Heart left ventricle (tissue), 16 donors: ENCODE measurements around the gene CHL1. TPM values are rescaled to one million over a fixed set of nuclear protein-coding genes. Genes with fewer than 3 reads are reported as not detected.
A peak's percentile ranks its signal among the peaks of the same experiment; 100 is the strongest.

Source experiments
- ATAC-seq, 4 donors: fragments of 200-7000 bp; cut with Tn5 transposase; one replicate each; pipeline ENCODE4 v1.9.1; 2020 to 2022; ENCODE audit warnings: moderate library complexity in 4 of 4, mild to moderate bottlenecking in 3 of 4, moderate number of reproducible peaks in 1 of 4
- DNase-seq, 5 donors: peaks; one replicate each; pipeline ENCODE4 v3.0.0-alpha.2; 2020
- H3K27ac ChIP-seq, 12 donors: fragments of 200-600 bp; sonication (generic) in 4 of 12; one replicate each; pipeline versions ENCODE4 v1.5.0 to v1.8.0; 2016 to 2022; ENCODE audit warnings: mild to moderate bottlenecking in 2 of 12
- H3K27me3 ChIP-seq, 9 donors: fragments of 200-600 bp; sonication (generic) in 2 of 9; one replicate each; pipeline versions ENCODE4 v1.5.1 to v1.8.0; 2016 to 2022; ENCODE audit warnings: mild to moderate bottlenecking in 3 of 9
- H3K36me3 ChIP-seq, 9 donors: fragments of 200-600 bp; sonication (generic) in 2 of 9; one replicate each; pipeline versions ENCODE4 v1.5.0 to v1.8.0; 2018 to 2022; ENCODE audit warnings: mild to moderate bottlenecking in 2 of 9
- H3K4me1 ChIP-seq, 12 donors: fragments of 200-600 bp; sonication (generic) in 4 of 12; one replicate each; pipeline versions ENCODE4 v1.5.0 to v1.8.0; 2016 to 2022; ENCODE audit warnings: mild to moderate bottlenecking in 3 of 12
- H3K4me3 ChIP-seq, 12 donors: fragments of 200-600 bp; sonication (generic) in 4 of 12; one replicate each; pipeline versions ENCODE4 v1.5.0 to v1.8.0; 2017 to 2022; ENCODE audit warnings: mild to moderate bottlenecking in 9 of 12, moderate library complexity in 4 of 12
- H3K9me3 ChIP-seq, 12 donors: fragments of 200-600 bp; sonication (generic) in 4 of 12; one replicate each; pipeline versions ENCODE4 v1.5.0 to v1.8.0; 2016 to 2022; ENCODE audit warnings: mild to moderate bottlenecking in 1 of 12
- CTCF ChIP-seq, 12 donors: fragments of 200-600 bp; sonication (generic) in 4 of 12; IDR thresholded peaks; one replicate each; pipeline versions ENCODE4 v1.5.0 to v1.8.0; 2018 to 2022; ENCODE audit warnings: antibody characterized with exemption in 12 of 12, mild to moderate bottlenecking in 5 of 12
- POLR2A ChIP-seq, 2 donors: fragments of 450-650 bp; IDR thresholded peaks; one replicate each; pipeline ENCODE4 v1.6.1; 2017; ENCODE audit warnings: antibody characterized with exemption in 2 of 2, mild to moderate bottlenecking in 2 of 2, moderate library complexity in 2 of 2
- WGBS, 4 donors: extraction: QIAGEN DNeasy Blood & Tissue Kit in 2 of 4; methylation state at CpG; one replicate each; pipeline versions ENCODE4 v1.1.5 to v1.1.7; 2013 to 2018; 5-methylcytosine and 5-hydroxymethylcytosine counted together
- intact Hi-C, 10 donors: fragments of 100-400 bp; cut with DNase I; formaldehyde crosslinking; loops; one replicate each; pipeline versions ENCODE4 v1.11.1 to v1.14.2; 2022
- polyA plus RNA-seq, 2 donors: library from polyadenylated mRNA; stranded (reverse); fragments of 200-250 nt; gene quantifications; one replicate each; pipeline ENCODE4 v1.2.3, GENCODE V29; 2013
- total RNA-seq, 9 donors: library from RNA; depleted of rRNA in 2 of 9; stranded (reverse); fragments of >200 nt in 2 of 9; fragmentation: NEBNext Ultra II Directional in 3 of 9; extraction: Animal tissue kit (Norgen Biotek cat#: 25700) in 3 of 9; gene quantifications; one replicate each; pipeline versions ENCODE4 v1.1.0 to v1.2.4, GENCODE V29; 2016 to 2023
- donor health status: ischemic (EF 13 %, LVEDD 7.1; RV severe dilation, severe dysfunction).
- donor health status: healthy with polysubstance abuse.
- donor health status: DM: no; HTN: yes; CAD: no.
- donor health status: DM: no; HTN: no; CAD: no.
- donor health status: ischemic (EF 25% LVEDD 6.9; RV normal size, moderate dysfunction).
- donor health status: ischemic (EF 25% LVEDD 5.7; RV mildly dilated, moderate dysfunction).
- donor health status: healthy.
- donor health status: DM: yes; HTN: yes; CAD: no.
- donor health status: ischemic (EF 35%, LVEDD 5.7; RV mildly dilated, moderate dysfunction).
- donor health status: nonischemic (EF 11% LVEDD 7.7; RV severe dilation, severe dysfunction).
- donor health status: DM: yes; HTN: yes; CAD: no.
- donor health status: PGD.
- donor health status: ischemic (EF 29% LVEDD 5.4; RV normal size, mild dysfunction).
- donor health status: nonischemic (EF 23%, LVEDD 6.1; RV moderate dilation, normal function).

The CHL1 gene
- total and polyA plus RNA-seq, 11 donors: 0.48 to 15.3 (median 2.6) TPM

- Histone ChIP-seq H3K36me3 (no peaks in the 10 kb centered on the region), H3K27me3 (peaks cover 0 to 7% (median 0%) of the 10 kb centered on the region in 9 donors), H3K9me3 (no peaks in the 10 kb centered on the region), H3K4me1 (no peaks in the 10 kb centered on the region), H3K4me3 (no peak overlapping the region), H3K27ac (no peak overlapping the region)
- ATAC-seq: no peak
- TF ChIP-seq CTCF (IDR thresholded peaks at IDR 0.05) (no peak), POLR2A (IDR thresholded peaks at IDR 0.05) (no peak)
- DNase-seq: no peak
- intact Hi-C loops: no loop called here
- 27 to 32% (median 29%) methylated on average over 2 of the region's 2 CpGs for WGBS, 4 donors
These were observed 214.7 kb downstream of the CHL1 start for GRCh38 chr3:411226-411625.

- no peaks in the 10 kb centered on the region for H3K36me3 ChIP-seq
- H3K4me3 ChIP-seq: no peak overlapping the region
- H3K27ac ChIP-seq: no peak overlapping the region
- intact Hi-C loops: no loop called here
- ATAC-seq (no peak), DNase-seq (no peak)
- H3K27me3 ChIP-seq: peaks cover 0 to 7% (median 0%) of the 10 kb centered on the region in 9 donors
- H3K9me3 ChIP-seq: no peaks in the 10 kb centered on the region
- TF ChIP-seq CTCF (IDR thresholded peaks at IDR 0.05) (peak; percentile 16 to 49 (median 32)), POLR2A (IDR thresholded peaks at IDR 0.05) (no peak)
- no peaks in the 10 kb centered on the region for H3K4me1 ChIP-seq
These were observed 217.5 kb downstream of the CHL1 start for GRCh38 chr3:414063-414462.

GRCh38 chr3:418239-418929 is 221.8 kb downstream of the CHL1 start:
- H3K27ac ChIP-seq: no peak overlapping the region
- intact Hi-C loops: no loop called here
- DNase-seq (no peak), ATAC-seq (no peak)
- H3K27me3 ChIP-seq: no peaks in the 10 kb centered on the region
- H3K4me3 ChIP-seq: no peak overlapping the region
- H3K9me3 ChIP-seq: no peaks in the 10 kb centered on the region
- no peaks in the 10 kb centered on the region for H3K4me1 ChIP-seq
- WGBS, 4 donors: 55 to 62% (median 58%) methylated on average over 7 of the region's 7 CpGs
- no peak for TF ChIP-seq POLR2A (IDR thresholded peaks at IDR 0.05)
- TF ChIP-seq CTCF (IDR thresholded peaks at IDR 0.05): no peak
- no peaks in the 10 kb centered on the region for H3K36me3 ChIP-seq

GRCh38 chr3:420584-420983 is 224.0 kb downstream of the CHL1 start:
- 82 to 88% (median 86%) methylated on average over 5 of the region's 5 CpGs for WGBS, 4 donors
- ATAC-seq: no peak
- intact Hi-C loops: no loop called here

More at GRCh38 chr3:420584-420983, 224.0 kb downstream of the CHL1 start:
- Histone ChIP-seq H3K36me3 (no peaks in the 10 kb centered on the region), H3K27me3 (no peaks in the 10 kb centered on the region), H3K4me1 (no peaks in the 10 kb centered on the region), H3K9me3 (no peaks in the 10 kb centered on the region), H3K27ac (no peak overlapping the region), H3K4me3 (no peak overlapping the region)
- no peak for TF ChIP-seq CTCF (IDR thresholded peaks at IDR 0.05)
- no peak for TF ChIP-seq POLR2A (IDR thresholded peaks at IDR 0.05)
- DNase-seq: no peak
